H1 (cell line): ENCODE data around the gene THOC7. TPM values are rescaled to one million over a fixed set of nuclear protein-coding genes. Genes with fewer than 3 reads are reported as not detected.
A peak's percentile ranks its signal among the peaks of the same experiment; 100 is the strongest.

Source experiments
- ASH2L ChIP-seq: fragments of 200-600, 300-600 bp; sonication (generic); IDR thresholded peaks from one replicate; pipeline ENCODE4 v1.7.1; 2017; ENCODE audit warnings: low read length
- CREB1 ChIP-seq: IDR thresholded peaks from 2 replicates; pipeline ENCODE4 v1.6.1; 2012; ENCODE audit warnings: inconsistent platforms
- E2F6 ChIP-seq: IDR thresholded peaks from 2 replicates; pipeline ENCODE4 v1.6.1; 2012; ENCODE audit warnings: inconsistent platforms
- EP300 ChIP-seq, 2 experiments: IDR thresholded peaks; 1 replicate in 1 of 2; 2 replicates in 1 of 2; pipeline ENCODE4 v1.6.1; 2011 to 2012; ENCODE audit warnings: low read depth in 2 of 2, low read length in 2 of 2, mild to moderate bottlenecking in 2 of 2, borderline replicate concordance in 1 of 2, inconsistent platforms in 1 of 2, moderate library complexity in 1 of 2
- JUN ChIP-seq: IDR thresholded peaks from 2 replicates; pipeline ENCODE4 v1.6.1; 2011; ENCODE audit warnings: low read depth, mild to moderate bottlenecking, improper control_type of control experiment, low read length
- JUND ChIP-seq: IDR thresholded peaks from 2 replicates; pipeline ENCODE4 v1.6.1; 2011; ENCODE audit warnings: mild to moderate bottlenecking, improper control_type of control experiment, low read length
- KDM1A ChIP-seq: fragments of 200-600, 300-600 bp; sonication (generic); IDR thresholded peaks from 2 replicates; pipeline ENCODE4 v1.7.1; 2016; ENCODE audit warnings: mild to moderate bottlenecking, low read length, borderline replicate concordance
- KDM4A ChIP-seq: IDR thresholded peaks from one replicate; pipeline ENCODE4 v1.7.1; 2012; ENCODE audit warnings: low read depth, mild to moderate bottlenecking, moderate library complexity, low read length, inconsistent platforms; ENCODE audit not compliant: severe bottlenecking
- PHF8 ChIP-seq: fragments of 200-600 bp; sonication (generic); conservative IDR thresholded peaks from 2 replicates; pipeline ENCODE4 v1.7.1; 2012; ENCODE audit warnings: low read depth, mild to moderate bottlenecking, inconsistent platforms, low read length, moderate library complexity
- POLR2A ChIP-seq, 2 experiments: IDR thresholded peaks; 1 replicate in 1 of 2; 2 replicates in 1 of 2; pipeline ENCODE4 v1.6.1; 2011; ENCODE audit warnings: low read depth in 2 of 2, low read length in 2 of 2, mild to moderate bottlenecking in 2 of 2; ENCODE audit errors: control extremely low read depth in 1 of 2
- POLR2AphosphoS5 ChIP-seq: IDR thresholded peaks from 2 replicates; pipeline ENCODE4 v1.6.1; 2011; ENCODE audit warnings: low read depth, low read length
- RBBP5 ChIP-seq: IDR thresholded peaks from 2 replicates; pipeline ENCODE4 v1.7.1; 2012; ENCODE audit warnings: low read depth, mild to moderate bottlenecking, inconsistent platforms, low read length, moderate library complexity, borderline replicate concordance
- SIN3A ChIP-seq, 2 experiments: IDR thresholded peaks in 1 of 2; conservative IDR thresholded peaks in 1 of 2; 2 replicates each; pipeline ENCODE4 v1.6.1; 2011 to 2012; ENCODE audit warnings: low read length in 2 of 2, improper control_type of control experiment in 1 of 2, low read depth in 1 of 2, mild to moderate bottlenecking in 1 of 2
- SP2 ChIP-seq: IDR thresholded peaks from 2 replicates; pipeline ENCODE4 v1.6.1; 2012; ENCODE audit warnings: mild to moderate bottlenecking, low read length, inconsistent platforms
- SUZ12 ChIP-seq: fragments of 200-600 bp; sonication (generic); IDR thresholded peaks from 2 replicates; pipeline ENCODE4 v1.6.1; 2012; ENCODE audit warnings: mild to moderate bottlenecking, inconsistent platforms, low read length, moderate library complexity, mixed read lengths
- TBP ChIP-seq: IDR thresholded peaks from 2 replicates; pipeline ENCODE4 v1.6.1; 2011; ENCODE audit warnings: low read depth, low read length, improper control_type of control experiment
- polyA plus RNA-seq, 7 experiments: library from polyadenylated mRNA; depleted of rRNA in 3 of 7; stranded (reverse) in 5 of 7; unstranded in 2 of 7; fragments of >200 nt in 5 of 7; fragments of 200-250 nt in 2 of 7; gene quantifications; 1 replicate in 5 of 7; 2 replicates in 1 of 7; 4 replicates in 1 of 7; pipeline versions ENCODE4 v1.2.1 to v1.2.3, GENCODE V29; 2011 to 2013; ENCODE audit warnings: missing spikeins in 2 of 7, mixed read lengths in 2 of 7
- total RNA-seq: library from RNA; stranded (reverse); fragmentation: NEBNext Ultra II Directional; extraction: Animal tissue kit (Norgen Biotek cat#: 25700); gene quantifications from 2 replicates; pipeline ENCODE4 v1.2.1, GENCODE V29; 2021

The THOC7 gene
- total and polyA plus RNA-seq, 2 of the 8 experiments (the other 6 are each of a cell fraction or from before 2014, with no cell fraction given), result 18.7 to 74.0 TPM

GRCh38 chr3:63911873-63912767, 48.5 kb upstream of the THOC7 start, which contains the start of gene SCAANT1 (continued):
- TF ChIP-seq JUN, result no peak
- peak; percentile 71 for TF ChIP-seq PHF8
- TF ChIP-seq RBBP5, result 0 out of 2 replicates have a peak, but pooled peaks have one; percentile 85
- TF ChIP-seq JUND, result peak; percentile 36; the same call in 1 of the 2 replicates
- TF ChIP-seq EP300 (IDR thresholded peaks at IDR 0.05; ENCODE audit: borderline replicate concordance in 1 of 2, low read depth in 2 of 2, low read length in 2 of 2), result 0 out of 3 replicates have a peak, but pooled peaks of 1 of the 2 experiments have one; percentile 14
- no peak for TF ChIP-seq POLR2AphosphoS5
- TF ChIP-seq SUZ12, result peak; percentile 23; the same call in 1 of the 2 replicates
- peak; percentile 66; the same call in 1 of the 2 replicates for TF ChIP-seq TBP
- TF ChIP-seq E2F6, result no peak
- no peak for TF ChIP-seq SP2
- peak; percentile 63; the same call in 1 of the 2 replicates for TF ChIP-seq CREB1
- peak; percentile 93 for TF ChIP-seq KDM4A
- TF ChIP-seq KDM1A, result no peak
- TF ChIP-seq ASH2L, result peak; percentile 78
- TF ChIP-seq POLR2A (IDR thresholded peaks at IDR 0.05; ENCODE audit: control extremely low read depth in 1 of 2, low read depth in 2 of 2, low read length in 2 of 2), result peak in 1 of 2 experiments; percentile 64; a peak in 2 of 3 replicates
- TF ChIP-seq SIN3A (conservative IDR thresholded peaks at IDR 0.05 in 1 of 2, IDR thresholded peaks at IDR 0.05 in 1 of 2; ENCODE audit: low read depth in 1 of 2, low read length in 2 of 2), result peak; percentile 13 to 41; a peak in 2 of 4 replicates
